Stomach (tissue), 9 donors: ENCODE data around the gene NAT10. TPM values are rescaled to one million over a fixed set of nuclear protein-coding genes. Genes with fewer than 3 reads are reported as not detected.
"Not testable (repeated sequence)": the region's sequence is repeated elsewhere in the genome, so short reads cannot be mapped to it uniquely, and the experiment has no call there.

Experiments used
- DNase-seq, 2 donors: peaks; one replicate each; pipeline versions ENCODE4 v3.0.0 to v3.0.0-alpha.2; 2013 to 2019
- H3K27ac ChIP-seq, 5 donors: fragments of 200-600 bp in 4 of 5; sonication (generic) in 4 of 5; one replicate each; pipeline ENCODE4 v1.5.1; 2013 to 2019; ENCODE audit warnings: mild to moderate bottlenecking in 1 of 5, moderate library complexity in 1 of 5
- H3K27me3 ChIP-seq, 3 donors: fragments of 200-600 bp; sonication (generic); one replicate each; pipeline ENCODE4 v1.5.1; 2017 to 2019; ENCODE audit warnings: mixed run types in 1 of 3
- H3K36me3 ChIP-seq, 4 donors: fragments of 200-600 bp; sonication (generic); 1 replicate in 3 of 4; 2 replicates in 1 of 4; pipeline ENCODE4 v1.5.1; 2016 to 2019
- H3K4me1 ChIP-seq, 4 donors: fragments of 200-600 bp; sonication (generic); one replicate each; pipeline ENCODE4 v1.5.1; 2016 to 2019
- H3K4me3 ChIP-seq, 4 donors: fragments of 200-600 bp; sonication (generic) in 3 of 4; one replicate each; pipeline ENCODE4 v1.5.1; 2016 to 2019; ENCODE audit warnings: mild to moderate bottlenecking in 1 of 4
- H3K9me3 ChIP-seq, 4 donors: fragments of 200-600 bp; sonication (generic); one replicate each; pipeline ENCODE4 v1.5.1; 2016 to 2019
- EP300 ChIP-seq: sonication (generic); formaldehyde crosslinking; IDR thresholded peaks from one replicate; pipeline ENCODE4 v1.6.1; 2017; ENCODE audit warnings: antibody characterized with exemption
- POLR2A ChIP-seq, 4 donors: fragments of 450-650 bp; IDR thresholded peaks; one replicate each; pipeline ENCODE4 v1.6.1; 2016; ENCODE audit warnings: antibody characterized with exemption in 4 of 4, control low read depth in 2 of 4, mild to moderate bottlenecking in 1 of 4, moderate library complexity in 1 of 4
- POLR2AphosphoS5 ChIP-seq, 3 donors: sonication (generic); formaldehyde crosslinking; IDR thresholded peaks; one replicate each; pipeline ENCODE4 v1.6.1; 2016; ENCODE audit warnings: antibody characterized with exemption in 3 of 3
- WGBS, 5 donors: extraction: QIAGEN DNeasy Blood & Tissue Kit in 3 of 5; methylation state at CpG; one replicate each; pipeline versions ENCODE4 v1.1.5 to v1.1.7; 2013 to 2018; 5-methylcytosine and 5-hydroxymethylcytosine counted together
- intact Hi-C: fragments of 100-400 bp; cut with DNase I; formaldehyde crosslinking; loops from one replicate; pipeline ENCODE4 v1.15.1; 2023; ENCODE audit warnings: low total_unique reads
- polyA plus RNA-seq, 3 donors: library from polyadenylated mRNA; stranded (reverse); fragments of 200-250 nt; gene quantifications; one replicate each; pipeline ENCODE4 v1.2.3, GENCODE V29; 2013
- total RNA-seq, 5 donors: library from RNA; depleted of rRNA; stranded (reverse); fragments of >200 nt; gene quantifications; one replicate each; pipeline versions ENCODE4 v1.1.0 to v1.2.3, GENCODE V29; 2014 to 2016
- TF ChIP-seq, protein P1 (sequence below), 7 experiments: fragments of 450-650 bp in 4 of 7; fragments of 200-600 bp in 3 of 7; sonication (generic) in 3 of 7; IDR thresholded peaks; one replicate each; pipeline ENCODE4 v1.5.1; 2016 to 2019; ENCODE audit warnings: antibody characterized with exemption in 7 of 7, control low read depth in 2 of 7, mild to moderate bottlenecking in 1 of 7
- donor health status: healthy with polysubstance abuse.
- donor health status: Bipolar disorder and iron deficiency.
- donor health status: healthy.

NAT10 gene
- total and polyA plus RNA-seq, 8 donors: 13.0 to 245 (median 25.2) TPM

DNA sequence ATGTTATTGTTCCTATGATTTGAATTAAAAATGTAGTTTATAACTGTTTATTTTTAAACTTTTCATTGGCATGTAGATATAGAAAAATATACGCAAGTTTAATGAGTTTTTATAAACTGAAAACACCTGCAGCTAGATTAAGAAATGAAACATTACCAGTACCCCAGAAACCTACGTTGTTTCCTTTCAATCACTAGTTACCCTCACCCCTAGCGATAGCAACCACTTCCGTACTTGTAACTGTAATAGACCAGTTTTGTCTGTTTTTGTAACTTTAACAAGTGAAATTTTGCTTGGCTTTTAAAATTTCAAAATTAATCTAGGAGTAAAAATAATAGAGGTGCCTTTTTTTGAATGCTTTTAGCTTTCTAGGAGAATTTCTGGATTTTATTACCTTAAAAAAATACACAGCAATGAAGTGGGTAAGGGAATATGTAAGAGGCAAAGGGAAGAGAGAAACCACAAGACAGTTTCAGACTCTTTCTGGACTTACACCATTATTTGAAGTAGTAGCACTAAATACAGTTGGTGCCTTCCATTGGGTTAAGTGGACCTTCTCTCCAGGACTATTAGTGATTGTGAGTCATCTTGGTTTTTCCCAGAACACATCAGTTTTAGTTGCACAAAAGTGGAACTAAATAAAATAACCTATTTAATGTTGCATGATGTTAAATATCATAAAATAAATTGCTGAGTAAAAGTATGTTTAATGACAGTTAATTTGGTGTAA is 18.7 kb upstream of the NAT10 start:
- Histone ChIP-seq H3K4me1 (peaks cover 0 to 6% (median 0%) of the 10 kb centered on the region in 4 donors), H3K27me3 (no peaks in the 10 kb centered on the region), H3K27ac (no peak overlapping the region), H3K36me3 (peaks cover 90 to 100% (median 99%) of the 10 kb centered on the region in 4 donors), H3K9me3 (no peaks in the 10 kb centered on the region), H3K4me3 (no peak overlapping the region)
- WGBS, 5 donors: 84 to 91% (median 89%) methylated on average over 4 of the region's 4 CpGs
- no peak for DNase-seq
- intact Hi-C loops: no loop called here
- no peak for TF ChIP-seq EP300
- no peak for TF ChIP-seq POLR2AphosphoS5 (IDR thresholded peaks at IDR 0.05)
- TF ChIP-seq, protein P1, sequence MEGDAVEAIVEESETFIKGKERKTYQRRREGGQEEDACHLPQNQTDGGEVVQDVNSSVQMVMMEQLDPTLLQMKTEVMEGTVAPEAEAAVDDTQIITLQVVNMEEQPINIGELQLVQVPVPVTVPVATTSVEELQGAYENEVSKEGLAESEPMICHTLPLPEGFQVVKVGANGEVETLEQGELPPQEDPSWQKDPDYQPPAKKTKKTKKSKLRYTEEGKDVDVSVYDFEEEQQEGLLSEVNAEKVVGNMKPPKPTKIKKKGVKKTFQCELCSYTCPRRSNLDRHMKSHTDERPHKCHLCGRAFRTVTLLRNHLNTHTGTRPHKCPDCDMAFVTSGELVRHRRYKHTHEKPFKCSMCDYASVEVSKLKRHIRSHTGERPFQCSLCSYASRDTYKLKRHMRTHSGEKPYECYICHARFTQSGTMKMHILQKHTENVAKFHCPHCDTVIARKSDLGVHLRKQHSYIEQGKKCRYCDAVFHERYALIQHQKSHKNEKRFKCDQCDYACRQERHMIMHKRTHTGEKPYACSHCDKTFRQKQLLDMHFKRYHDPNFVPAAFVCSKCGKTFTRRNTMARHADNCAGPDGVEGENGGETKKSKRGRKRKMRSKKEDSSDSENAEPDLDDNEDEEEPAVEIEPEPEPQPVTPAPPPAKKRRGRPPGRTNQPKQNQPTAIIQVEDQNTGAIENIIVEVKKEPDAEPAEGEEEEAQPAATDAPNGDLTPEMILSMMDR (IDR thresholded peaks at IDR 0.05): no peak
- no peak for TF ChIP-seq POLR2A (IDR thresholded peaks at IDR 0.05)

GRCh38 chr11:34091825-34092224 is 13.6 kb upstream of the NAT10 start:
- intact Hi-C loops: no loop called here
- H3K27ac ChIP-seq: no peak overlapping the region
- DNase-seq: no peak
- TF ChIP-seq EP300 (no peak), POLR2AphosphoS5 (IDR thresholded peaks at IDR 0.05) (no peak), POLR2A (IDR thresholded peaks at IDR 0.05) (no peak)
- TF ChIP-seq, protein P1 (IDR thresholded peaks at IDR 0.05): no peak
- WGBS, 5 donors: 74 to 89% (median 77%) methylated on average over 1 of the region's 1 CpG
- no peaks in the 10 kb centered on the region for H3K27me3 ChIP-seq
- H3K4me1 ChIP-seq: no peaks in the 10 kb centered on the region
- H3K4me3 ChIP-seq: no peak overlapping the region
- peaks cover 71 to 100% (median 99%) of the 10 kb centered on the region in 4 donors for H3K36me3 ChIP-seq
- H3K9me3 ChIP-seq: no peaks in the 10 kb centered on the region

DNA sequence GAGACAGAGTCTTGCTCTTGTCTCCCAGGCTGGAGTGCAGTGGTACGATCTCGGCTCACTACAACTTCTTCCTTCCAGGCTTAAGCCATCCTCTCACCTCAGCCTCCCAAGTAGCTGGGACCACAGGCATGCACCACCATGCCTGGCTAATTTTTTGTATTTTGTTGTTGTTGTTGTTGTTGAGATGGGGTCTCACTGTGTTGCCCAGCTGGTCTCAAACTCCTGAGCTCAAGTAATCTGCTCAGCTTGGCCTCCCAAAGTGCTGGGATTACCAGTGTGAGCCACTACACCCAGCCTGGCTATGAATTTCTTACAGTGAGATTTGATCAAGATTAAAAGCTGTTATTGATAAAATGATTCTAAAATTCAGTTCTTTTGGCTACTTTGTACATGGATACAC is 10.5 kb upstream of the NAT10 start:
- intact Hi-C loops, H3K4me3 ChIP-seq, H3K27ac ChIP-seq, H3K27me3 ChIP-seq, H3K4me1 ChIP-seq, DNase-seq, H3K9me3 ChIP-seq: not testable (repeated sequence)
- 95 to 100% (median 98%) methylated on average over 2 of the region's 2 CpGs for WGBS, 5 donors
- H3K36me3 ChIP-seq: peaks cover 76 to 100% (median 100%) of the 10 kb centered on the region in 4 donors

GRCh38 chr11:34098813-34099212 is 6.6 kb upstream of the NAT10 start:
- no peak overlapping the region for H3K4me3 ChIP-seq
- no peaks in the 10 kb centered on the region for H3K9me3 ChIP-seq
- no peak for DNase-seq
- TF ChIP-seq, protein P1 (IDR thresholded peaks at IDR 0.05): no peak
- TF ChIP-seq POLR2AphosphoS5 (IDR thresholded peaks at IDR 0.05) (no peak), EP300 (no peak), POLR2A (IDR thresholded peaks at IDR 0.05) (no peak)
- peaks cover 60 to 90% (median 84%) of the 10 kb centered on the region in 4 donors for H3K36me3 ChIP-seq
- no peaks in the 10 kb centered on the region for H3K4me1 ChIP-seq
- no peaks in the 10 kb centered on the region for H3K27me3 ChIP-seq
- intact Hi-C loops: no loop called here
- no peak overlapping the region for H3K27ac ChIP-seq
- 93 to 97% (median 94%) methylated on average over 2 of the region's 2 CpGs for WGBS, 5 donors

DNA sequence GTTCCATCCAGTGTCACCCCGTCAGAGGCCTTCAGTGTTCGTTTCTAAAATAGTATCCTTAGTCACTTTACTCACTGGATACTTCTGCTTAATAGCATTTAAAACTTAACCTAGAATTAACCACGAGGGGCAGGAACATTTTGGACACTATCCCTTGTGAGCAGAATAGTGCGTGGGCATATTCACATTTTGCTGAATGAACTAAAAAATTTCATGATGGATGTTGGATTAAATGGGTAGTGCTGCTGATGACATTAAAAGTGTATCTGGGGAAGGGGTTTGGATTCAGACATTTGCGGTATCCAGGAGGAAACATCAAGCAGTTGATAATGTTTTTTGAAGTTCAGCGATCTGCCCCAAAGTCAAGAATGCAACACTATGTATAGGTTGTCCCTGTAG is 750 bp upstream of the NAT10 start:
- intact Hi-C loops: no loop called here

More for the DNA sequence above, 750 bp upstream of the NAT10 start:
- Histone ChIP-seq H3K9me3 (no peaks in the 10 kb centered on the region), H3K27me3 (no peaks in the 10 kb centered on the region), H3K36me3 (peaks cover 12 to 53% (median 43%) of the 10 kb centered on the region in 4 donors), H3K4me1 (peaks cover 10 to 30% (median 28%) of the 10 kb centered on the region in 4 donors), H3K4me3 (peak overlapping the region; percentile 79 to 100 (median 88)), H3K27ac (peak overlapping the region; percentile 89 to 94 (median 92))
- no peak for DNase-seq
- WGBS, 5 donors: 11 to 16% (median 15%) methylated on average over 6 of the region's 6 CpGs
- TF ChIP-seq POLR2A (IDR thresholded peaks at IDR 0.05) (no peak), POLR2AphosphoS5 (IDR thresholded peaks at IDR 0.05) (no peak), EP300 (no peak)
- TF ChIP-seq, protein P1 (IDR thresholded peaks at IDR 0.05): no peak
